GM12878 (cell line): ENCODE results near the gene FOXN4. TPM values are rescaled to one million over a fixed set of nuclear protein-coding genes. Genes with fewer than 3 reads are reported as not detected.

Source experiments
- ATAC-seq: fragments of 200-7000 bp; cut with Tn5 transposase; 3 replicates; pipeline ENCODE4 v1.9.1; 2020; ENCODE audit warnings: mild to moderate bottlenecking, moderate library complexity
- BruUV-seq: library from RNA; stranded (reverse); fragments of 400-500 nt; replicated peaks from 2 replicates; lab custom pipeline; 2021; lab: Mats Ljungman, UMichigan
- CTCF ChIA-PET: fragments of 300-600 bp; sonication (Branson Sonifier 250); formaldehyde crosslinking; extraction: SDS; loops from one replicate; lab custom pipeline; 2021; ENCODE audit warnings: inconsistent platforms; lab: Yijun Ruan, JAX
- POLR2A ChIA-PET: fragments of 350-600 bp; formaldehyde crosslinking; extraction: SDS; loops from one replicate; lab custom pipeline; 2021; ENCODE audit warnings: inconsistent platforms; lab: Charles Lee
- RAD21 ChIA-PET: fragments of 300-600 bp; sonication (Branson Sonifier 250); formaldehyde crosslinking; loops from one replicate; lab custom pipeline; 2023; ENCODE audit warnings: antibody characterized with exemption; ENCODE audit not compliant: unreplicated experiment; lab: Charles Lee
- SMC1A ChIA-PET: fragments of 300-600 bp; sonication (Branson Sonifier 250); formaldehyde crosslinking; loops from one replicate; lab custom pipeline; 2023; ENCODE audit not compliant: unreplicated experiment, uncharacterized antibody; lab: Charles Lee
- DNase-seq: peaks from one replicate; pipeline ENCODE4 v3.0.0-alpha.2; 2011; ENCODE audit warnings: low read depth, low spot score
- FAIRE-seq: peaks from 3 replicates; lab custom pipeline; 2011; peaks lifted over from hg19 to GRCh38; lab: Jason Lieb, UNC
- H2AFZ ChIP-seq: 2 replicates; pipeline ENCODE4 v1.6.0; 2011; ENCODE audit warnings: low read depth, low read length, control low read depth; ENCODE audit not compliant: control insufficient read depth
- H3K27ac ChIP-seq: 2 replicates; pipeline ENCODE4 v1.5.1; 2011; ENCODE audit warnings: control low read depth; ENCODE audit not compliant: control insufficient read depth, insufficient read depth
- H3K27me3 ChIP-seq, 2 experiments: replicated peaks in 1 of 2; 2 replicates each; pipeline versions ENCODE4 v1.6.0 to v1.6.1; 2011; ENCODE audit warnings: low read length in 1 of 2; ENCODE audit not compliant: control insufficient read depth in 2 of 2, insufficient read depth in 2 of 2
- H3K36me3 ChIP-seq, 2 experiments: 2 replicates each; pipeline ENCODE4 v1.5.1; 2011; ENCODE audit warnings: low read length in 1 of 2; ENCODE audit not compliant: control insufficient read depth in 2 of 2, insufficient read depth in 2 of 2
- H3K4me1 ChIP-seq: 2 replicates; pipeline ENCODE4 v1.6.1; 2011; ENCODE audit warnings: mild to moderate bottlenecking, low read length, moderate library complexity, mixed read lengths; ENCODE audit not compliant: control insufficient read depth, insufficient read depth
- H3K4me2 ChIP-seq: 2 replicates; pipeline ENCODE4 v1.6.0; 2011; ENCODE audit warnings: control low read depth; ENCODE audit not compliant: control insufficient read depth, insufficient read depth
- H3K4me3 ChIP-seq: fragments of 200-600 bp; sonication (generic); 2 replicates; pipeline ENCODE4 v1.5.1; 2016
- H3K79me2 ChIP-seq: 2 replicates; pipeline ENCODE4 v1.6.0; 2011; ENCODE audit warnings: low read length; ENCODE audit not compliant: control insufficient read depth, insufficient read depth
- H3K9ac ChIP-seq: 2 replicates; pipeline ENCODE4 v1.8.0; 2011; ENCODE audit warnings: low read length, control low read depth, mixed read lengths; ENCODE audit not compliant: control insufficient read depth, insufficient read depth
- H3K9me3 ChIP-seq: replicated peaks from 3 replicates; pipeline ENCODE4 v1.5.1; 2011; ENCODE audit warnings: mild to moderate bottlenecking, low read length; ENCODE audit not compliant: control insufficient read depth, insufficient read depth
- H4K20me1 ChIP-seq: 2 replicates; pipeline ENCODE4 v1.6.0; 2011; ENCODE audit not compliant: control insufficient read depth, insufficient read depth
- BACH1 ChIP-seq: fragments of 450-650 bp; IDR thresholded peaks from 2 replicates; pipeline ENCODE4 v1.6.1; 2017; ENCODE audit warnings: mild to moderate bottlenecking, borderline replicate concordance
- BHLHE40 ChIP-seq, 2 experiments: fragments of 450-650 bp in 1 of 2; IDR thresholded peaks; 2 replicates each; pipeline ENCODE4 v1.6.1; 2011 to 2017; ENCODE audit warnings: low read depth in 2 of 2, borderline replicate concordance in 1 of 2, improper control_type of control experiment in 1 of 2, low read length in 1 of 2, mild to moderate bottlenecking in 1 of 2
- MTA3 ChIP-seq: IDR thresholded peaks from 2 replicates; pipeline ENCODE4 v1.6.1; 2012; ENCODE audit warnings: low read length, inconsistent platforms, borderline replicate concordance
- POU2F2 ChIP-seq: IDR thresholded peaks from 3 replicates; pipeline ENCODE4 v1.6.1; 2011; ENCODE audit warnings: low read depth, mild to moderate bottlenecking, low read length, borderline replicate concordance
- RAD21 ChIP-seq: IDR thresholded peaks from 2 replicates; pipeline ENCODE4 v1.6.1; 2011; ENCODE audit warnings: mild to moderate bottlenecking, low read depth, low read length, moderate library complexity; ENCODE audit not compliant: insufficient read depth
- RELA ChIP-seq: fragments of 450-650 bp; IDR thresholded peaks from 2 replicates; pipeline ENCODE4 v1.8.0; 2014; ENCODE audit warnings: borderline replicate concordance; ENCODE audit not compliant: partially characterized antibody
- WGBS: methylation state at CpG from one replicate; pipeline ENCODE4 v1.1.6; 2016; ENCODE audit warnings: low lambda C conversion rate; ENCODE audit not compliant: insufficient replicate concordance, insufficient coverage; ENCODE audit errors: missing lambda C conversion rate; 5-methylcytosine and 5-hydroxymethylcytosine counted together
- in situ Hi-C: fragments of 300-500 bp; cut with MboI; formaldehyde crosslinking; loops from 9 replicates; pipeline ENCODE4 v1.14.3; 2018; ENCODE audit warnings: mixed read lengths
- intact Hi-C: fragments of 100-400 bp; cut with micrococcal nuclease; formaldehyde crosslinking; loops from one replicate; pipeline ENCODE4 v1.14.2; 2022; ENCODE audit not compliant: unreplicated experiment
- polyA plus RNA-seq, 11 experiments: library from polyadenylated mRNA; depleted of rRNA in 4 of 11; unstranded in 6 of 11; stranded (reverse) in 5 of 11; fragments of >200 nt; fragmentation: Nextera tagmentation in 4 of 11; fragmentation: Illumina TruSeq in 1 of 11; extraction: Ambion mirVana in 4 of 11; extraction: Trizol in 1 of 11; gene quantifications; 1 replicate in 1 of 11; 2 replicates in 10 of 11; pipeline versions ENCODE4 v1.2.1 to v1.2.3, GENCODE V29; 2011 to 2016; ENCODE audit warnings: inconsistent platforms in 2 of 11, missing spikeins in 2 of 11, low read depth in 1 of 11
- total RNA-seq, 4 experiments: library from RNA; depleted of rRNA in 3 of 4; stranded (reverse); fragments of >200 nt in 3 of 4; fragmentation: Illumina TruSeq in 1 of 4; extraction: Trizol in 1 of 4; gene quantifications; 2 replicates each; pipeline versions ENCODE4 v1.2.1 to v1.2.3, GENCODE V29; 2013 to 2021
- TF ChIP-seq, protein P1 (sequence below): fragments of 450-650 bp; IDR thresholded peaks from 2 replicates; pipeline ENCODE4 v1.6.1; 2017; ENCODE audit warnings: antibody characterized with exemption, mild to moderate bottlenecking, moderate library complexity
- TF ChIP-seq, protein P2 (sequence below): fragments of 450-650 bp; IDR thresholded peaks from 2 replicates; pipeline ENCODE4 v1.6.1; 2018; ENCODE audit warnings: borderline replicate concordance, mild to moderate bottlenecking; ENCODE audit not compliant: partially characterized antibody

The FOXN4 gene
- total and polyA plus RNA-seq, 10 of the 15 experiments (the other 5 are each of a cell fraction or from before 2014, with no cell fraction given), result not detected

DNA sequence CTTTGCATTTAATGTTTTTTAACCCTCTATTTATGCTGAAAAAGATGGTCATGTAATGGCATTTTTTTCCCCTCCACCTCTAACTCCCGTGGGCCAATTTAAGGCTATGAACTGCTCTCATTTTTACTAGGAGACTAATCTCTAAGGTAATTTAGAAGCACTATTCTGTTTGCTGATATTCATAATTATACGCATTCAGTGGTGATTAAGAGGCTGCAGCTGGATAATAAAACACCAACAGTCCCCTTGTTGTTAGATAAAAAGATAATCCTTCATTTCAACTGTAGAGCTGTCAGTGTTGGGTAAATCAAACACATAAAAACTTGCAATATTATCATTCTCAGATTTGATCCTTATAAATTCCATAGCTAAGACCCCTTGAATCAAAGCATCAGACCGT is 47.5 kb upstream of the FOXN4 start:
- Histone ChIP-seq H3K4me2 (no peak overlapping the region), H3K27ac (no peak overlapping the region), H3K4me1 (no peaks in the 10 kb centered on the region; the same call in 1 of the 2 replicates), H3K9ac (no peak overlapping the region), H3K36me3 (no peaks in the 10 kb centered on the region), H3K9me3 (no peaks in the 10 kb centered on the region), H2AFZ (no peak overlapping the region), H4K20me1 (no peaks in the 10 kb centered on the region), H3K79me2 (no peaks in the 10 kb centered on the region), H3K27me3 (no peaks in the 10 kb centered on the region), H3K4me3 (no peak overlapping the region)
- no peak for ATAC-seq
- ChIA-PET POLR2A (no interaction called here), SMC1A (interaction anchor here (1.1 kb wide), 1 partner anchor 72 kb away, joined by 3 read pairs; no protein-coding TSS in a partner anchor), CTCF (interaction anchor here (1.1 to 1.4 kb wide), 2 partner anchors 38 to 93 kb away, joined by 3 read pairs; no protein-coding TSS in a partner anchor), RAD21 (no interaction called here)
- in situ Hi-C loops (no loop called here), intact Hi-C loops (no loop called here)
- WGBS, result 36% methylated on average over 3 of the region's 3 CpGs
- no peak for FAIRE-seq
- DNase-seq, result no peak
- BruUV-seq, result no TSS peak
- TF ChIP-seq, protein P1, sequence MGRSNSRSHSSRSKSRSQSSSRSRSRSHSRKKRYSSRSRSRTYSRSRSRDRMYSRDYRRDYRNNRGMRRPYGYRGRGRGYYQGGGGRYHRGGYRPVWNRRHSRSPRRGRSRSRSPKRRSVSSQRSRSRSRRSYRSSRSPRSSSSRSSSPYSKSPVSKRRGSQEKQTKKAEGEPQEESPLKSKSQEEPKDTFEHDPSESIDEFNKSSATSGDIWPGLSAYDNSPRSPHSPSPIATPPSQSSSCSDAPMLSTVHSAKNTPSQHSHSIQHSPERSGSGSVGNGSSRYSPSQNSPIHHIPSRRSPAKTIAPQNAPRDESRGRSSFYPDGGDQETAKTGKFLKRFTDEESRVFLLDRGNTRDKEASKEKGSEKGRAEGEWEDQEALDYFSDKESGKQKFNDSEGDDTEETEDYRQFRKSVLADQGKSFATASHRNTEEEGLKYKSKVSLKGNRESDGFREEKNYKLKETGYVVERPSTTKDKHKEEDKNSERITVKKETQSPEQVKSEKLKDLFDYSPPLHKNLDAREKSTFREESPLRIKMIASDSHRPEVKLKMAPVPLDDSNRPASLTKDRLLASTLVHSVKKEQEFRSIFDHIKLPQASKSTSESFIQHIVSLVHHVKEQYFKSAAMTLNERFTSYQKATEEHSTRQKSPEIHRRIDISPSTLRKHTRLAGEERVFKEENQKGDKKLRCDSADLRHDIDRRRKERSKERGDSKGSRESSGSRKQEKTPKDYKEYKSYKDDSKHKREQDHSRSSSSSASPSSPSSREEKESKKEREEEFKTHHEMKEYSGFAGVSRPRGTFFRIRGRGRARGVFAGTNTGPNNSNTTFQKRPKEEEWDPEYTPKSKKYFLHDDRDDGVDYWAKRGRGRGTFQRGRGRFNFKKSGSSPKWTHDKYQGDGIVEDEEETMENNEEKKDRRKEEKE, result no peak
- TF ChIP-seq RAD21 (no peak), BACH1 (no peak), RELA (no peak), MTA3 (no peak), BHLHE40 (IDR thresholded peaks at IDR 0.05; ENCODE audit: borderline replicate concordance in 1 of 2, low read depth in 2 of 2, low read length in 1 of 2) (no peak), POU2F2 (no peak)
- TF ChIP-seq, protein P2, sequence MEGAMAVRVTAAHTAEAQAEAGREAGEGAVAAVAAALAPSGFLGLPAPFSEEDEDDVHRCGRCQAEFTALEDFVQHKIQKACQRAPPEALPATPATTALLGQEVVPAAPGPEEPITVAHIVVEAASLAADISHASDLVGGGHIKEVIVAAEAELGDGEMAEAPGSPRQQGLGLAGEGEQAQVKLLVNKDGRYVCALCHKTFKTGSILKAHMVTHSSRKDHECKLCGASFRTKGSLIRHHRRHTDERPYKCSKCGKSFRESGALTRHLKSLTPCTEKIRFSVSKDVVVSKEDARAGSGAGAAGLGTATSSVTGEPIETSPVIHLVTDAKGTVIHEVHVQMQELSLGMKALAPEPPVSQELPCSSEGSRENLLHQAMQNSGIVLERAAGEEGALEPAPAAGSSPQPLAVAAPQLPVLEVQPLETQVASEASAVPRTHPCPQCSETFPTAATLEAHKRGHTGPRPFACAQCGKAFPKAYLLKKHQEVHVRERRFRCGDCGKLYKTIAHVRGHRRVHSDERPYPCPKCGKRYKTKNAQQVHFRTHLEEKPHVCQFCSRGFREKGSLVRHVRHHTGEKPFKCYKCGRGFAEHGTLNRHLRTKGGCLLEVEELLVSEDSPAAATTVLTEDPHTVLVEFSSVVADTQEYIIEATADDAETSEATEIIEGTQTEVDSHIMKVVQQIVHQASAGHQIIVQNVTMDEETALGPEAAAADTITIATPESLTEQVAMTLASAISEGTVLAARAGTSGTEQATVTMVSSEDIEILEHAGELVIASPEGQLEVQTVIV, result no peak
